ENCODE measurements around the gene AGAP1.
"Not testable (repeated sequence)": the region's sequence is repeated elsewhere in the genome, so short reads cannot be mapped to it uniquely, and the experiment has no call there.

AGAP1 gene

GRCh38 chr2:236056141-236056540 lies 562.3 kb downstream of the AGAP1 start:
- TF ChIP-seq CTCF (IDR thresholded peaks at IDR 0.05; ENCODE audit: low read depth, low read length), result no peak
- no peak overlapping the region for H3K4me3 ChIP-seq (replicated peaks in 1 of 2; ENCODE audit: low read depth in 2 of 2, low read length in 2 of 2)
- DNase-seq (ENCODE audit: low read depth in 2 of 2), result no peak

- DNase-seq (ENCODE audit: low read depth in 2 of 2), result no peak
- TF ChIP-seq CTCF (IDR thresholded peaks at IDR 0.05; ENCODE audit: low read depth, low read length), result no peak
- H3K4me3 ChIP-seq (replicated peaks in 1 of 2; ENCODE audit: low read depth in 2 of 2, low read length in 2 of 2), result no peak overlapping the region
Observed at GRCh38 chr2:236057375-236057774, 563.5 kb downstream of the AGAP1 start.

GRCh38 chr2:236061497-236061896 lies 567.7 kb downstream of the AGAP1 start:
- no peak for DNase-seq (ENCODE audit: low read depth in 2 of 2)
- no peak for TF ChIP-seq CTCF (IDR thresholded peaks at IDR 0.05; ENCODE audit: low read depth, low read length)
- H3K4me3 ChIP-seq (replicated peaks in 1 of 2; ENCODE audit: low read depth in 2 of 2, low read length in 2 of 2), result no peak overlapping the region

GRCh38 chr2:236061899-236062298 lies 568.1 kb downstream of the AGAP1 start:
- TF ChIP-seq CTCF (IDR thresholded peaks at IDR 0.05; ENCODE audit: low read depth, low read length), result no peak
- DNase-seq (ENCODE audit: low read depth in 2 of 2), result no peak
- H3K4me3 ChIP-seq (replicated peaks in 1 of 2; ENCODE audit: low read depth in 2 of 2, low read length in 2 of 2), result no peak overlapping the region

- H3K4me3 ChIP-seq (replicated peaks in 1 of 2; ENCODE audit: low read depth in 2 of 2, low read length in 2 of 2), result not testable (repeated sequence)
Observed at GRCh38 chr2:236062806-236063205, 569.0 kb downstream of the AGAP1 start.

GRCh38 chr2:236063994-236064393 lies 570.2 kb downstream of the AGAP1 start:
- H3K4me3 ChIP-seq (replicated peaks in 1 of 2; ENCODE audit: low read depth in 2 of 2, low read length in 2 of 2), result no peak overlapping the region
- TF ChIP-seq CTCF (IDR thresholded peaks at IDR 0.05; ENCODE audit: low read depth, low read length), result no peak
- no peak for DNase-seq (ENCODE audit: low read depth in 2 of 2)

More at GRCh38 chr2:236062806-236063205, 569.0 kb downstream of the AGAP1 start:
- DNase-seq (ENCODE audit: low read depth in 2 of 2), result not testable (repeated sequence)

GRCh38 chr2:236065314-236066160 lies 571.7 kb downstream of the AGAP1 start:
- TF ChIP-seq CTCF (IDR thresholded peaks at IDR 0.05; ENCODE audit: low read depth, low read length), result no peak
- no peak overlapping the region for H3K4me3 ChIP-seq (replicated peaks in 1 of 2; ENCODE audit: low read depth in 2 of 2, low read length in 2 of 2)
- no peak for DNase-seq (ENCODE audit: low read depth in 2 of 2)

All from cardiac fibroblast (primary cell).